NCI-H2196 treated with DMSO at 0.1 percent for 48 hours (cell line): ENCODE results near the gene FSIP1.
"Not testable (repeated sequence)": the region's sequence is repeated elsewhere in the genome, so short reads cannot be mapped to it uniquely, and the experiment has no call there.

Experiments used
- DNase-seq: peaks from one replicate; lab custom pipeline; 2025; ENCODE audit not compliant: unreplicated experiment; lab: John Stamatoyannopoulos, UW

Gene FSIP1

DNA sequence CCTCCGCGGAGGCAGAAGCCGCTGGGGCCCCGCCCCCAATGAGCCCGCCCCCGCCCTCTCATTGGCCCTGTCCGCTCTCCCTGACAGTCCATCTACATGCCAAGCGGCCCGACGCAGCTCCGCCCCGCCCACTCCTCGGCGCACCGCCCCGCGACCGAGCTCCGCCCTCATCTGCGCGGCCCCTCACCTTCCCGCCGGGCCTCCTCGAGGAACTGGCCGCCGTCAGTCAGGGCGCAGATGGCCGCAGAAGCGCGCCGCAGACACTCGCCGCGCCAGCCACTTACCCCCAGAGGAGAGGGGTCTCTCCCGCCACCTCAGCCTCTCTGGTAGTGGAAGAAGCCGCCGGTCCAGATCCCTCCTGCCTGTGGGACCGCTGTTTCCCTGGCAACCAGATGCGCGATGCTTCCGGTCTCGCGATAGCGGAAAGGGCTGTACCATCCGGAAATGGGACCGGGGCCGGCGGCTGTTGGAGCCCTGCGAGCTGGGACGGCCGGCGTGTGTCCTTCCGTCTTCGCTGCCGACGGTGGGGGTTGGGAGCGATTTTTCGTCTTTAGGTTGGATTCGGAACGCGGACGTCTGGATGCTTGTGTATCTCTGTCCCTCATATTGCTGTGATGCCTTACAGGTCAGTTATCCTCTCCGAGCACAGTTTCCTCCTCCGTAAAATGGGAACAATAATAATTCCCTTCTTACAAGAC lies at the start of gene FSIP1:
Gene FSIP1 (minus strand): TSS at position 401 of the 698 bp plus-strand sequence. CDS start 6,317 bp downstream, outside the sequence.
- DNase-seq = peak; percentile 63

DNA sequence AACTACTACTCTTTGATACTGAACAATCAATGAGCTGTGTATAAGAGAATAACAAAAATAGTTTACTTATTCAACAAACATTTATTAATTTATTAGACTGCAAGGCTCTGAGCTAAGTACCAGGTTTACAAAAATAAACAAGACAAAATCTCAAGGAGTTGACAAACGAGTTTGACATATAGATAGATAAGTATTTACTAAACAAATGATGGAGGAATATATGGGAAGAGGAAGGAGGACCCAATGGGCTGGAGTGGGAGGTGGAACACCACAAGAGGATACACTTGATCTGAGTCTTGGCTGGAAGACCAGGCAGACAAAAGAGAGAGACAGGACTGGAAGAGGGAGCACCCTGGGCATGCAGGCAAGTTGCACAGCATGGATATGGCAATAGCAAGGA lies 47.5 kb upstream of the FSIP1 start:
- no peak for DNase-seq

DNA sequence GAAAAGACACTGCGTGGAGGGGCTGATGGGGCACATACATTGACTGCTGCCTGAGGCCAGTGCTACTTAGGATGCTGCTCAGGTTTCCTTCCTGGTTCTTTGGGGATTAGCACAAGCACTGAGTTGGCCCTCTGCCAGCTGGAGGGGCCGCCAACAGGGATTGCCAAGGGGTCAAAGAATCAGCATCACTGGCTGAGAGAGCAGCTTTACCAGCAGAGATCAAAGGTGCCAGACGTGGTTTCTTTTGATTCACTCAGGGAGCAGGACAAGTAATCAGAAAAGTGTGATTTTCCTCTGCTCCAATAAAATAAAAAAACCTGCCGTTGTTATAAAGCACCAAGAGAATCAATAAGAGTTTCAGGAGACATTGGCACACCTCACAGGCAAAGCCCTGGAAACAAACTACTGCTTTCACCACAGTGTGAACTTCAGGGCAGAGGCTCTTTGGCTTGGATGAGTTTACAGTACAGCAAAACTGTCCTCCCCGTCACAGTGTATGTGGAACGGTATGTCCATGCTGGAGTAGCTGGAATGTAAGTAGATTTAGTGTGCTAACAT lies 45.8 kb upstream of the FSIP1 start:
- no peak for DNase-seq

DNA sequence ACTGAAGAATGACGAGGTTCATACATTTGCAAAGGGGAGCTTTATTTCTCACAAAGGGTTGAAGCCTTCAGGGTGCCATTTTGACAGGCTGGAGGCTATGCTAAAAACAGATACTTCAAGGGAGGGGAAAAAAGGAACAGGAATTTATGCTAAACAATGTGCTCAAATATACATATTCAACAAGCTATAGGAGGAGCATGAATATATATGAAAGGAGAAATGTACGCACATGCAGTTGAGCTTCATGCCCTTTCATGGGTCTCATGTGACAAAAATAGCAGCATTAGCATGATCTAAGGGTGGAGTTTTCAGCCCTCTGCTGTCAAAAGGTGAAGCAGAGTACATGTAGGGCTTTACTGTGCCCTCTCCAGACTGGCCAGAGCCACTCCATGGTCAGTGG lies 44.3 kb upstream of the FSIP1 start:
- DNase-seq = no peak

DNA sequence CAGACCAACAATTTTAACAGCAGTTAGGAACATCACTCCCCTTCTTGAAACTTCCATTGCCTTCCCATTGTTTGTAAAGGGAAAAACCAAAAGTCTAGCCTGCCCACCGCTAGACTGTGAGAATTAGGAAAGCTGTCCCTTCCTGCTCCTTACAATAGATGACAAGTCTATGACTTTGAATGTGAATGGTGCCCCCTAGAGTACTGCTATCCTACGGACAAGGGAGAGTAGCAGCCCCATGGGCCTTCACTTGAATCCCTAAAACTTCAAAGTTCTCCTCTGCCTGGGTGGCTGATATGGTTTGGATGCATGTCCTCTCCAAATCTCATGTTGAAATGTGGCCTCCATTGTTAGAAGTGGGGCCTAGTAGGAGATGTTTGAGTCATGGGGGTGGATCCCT lies 41.0 kb upstream of the FSIP1 start:
- DNase-seq = no peak

DNA sequence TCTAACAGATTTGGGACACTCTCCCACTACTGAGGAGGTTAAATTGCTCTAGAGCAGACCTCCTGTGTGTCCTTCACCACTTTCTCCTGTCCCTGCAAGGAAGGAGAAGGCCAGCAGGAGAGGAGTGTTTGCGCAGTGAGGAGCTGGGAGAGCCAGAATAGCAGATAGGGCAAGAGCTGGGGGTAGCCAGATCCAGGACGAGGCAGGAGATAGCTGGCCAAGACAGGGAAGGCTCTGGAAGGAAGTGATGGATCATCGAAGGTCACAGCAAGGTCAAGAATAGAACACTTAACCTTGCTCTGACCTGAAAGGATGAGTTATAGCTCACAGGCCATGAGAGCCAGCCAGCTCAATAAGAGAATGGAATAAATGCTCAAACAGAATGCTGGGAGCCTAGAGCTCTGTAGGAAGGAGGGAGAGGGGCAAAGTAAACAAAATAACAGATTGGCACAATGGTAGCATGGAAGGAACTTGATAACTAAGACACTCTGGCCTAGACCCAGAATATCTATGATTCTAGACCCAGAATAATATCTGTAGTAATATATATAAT lies 37.5 kb upstream of the FSIP1 start:
- no peak for DNase-seq

DNA sequence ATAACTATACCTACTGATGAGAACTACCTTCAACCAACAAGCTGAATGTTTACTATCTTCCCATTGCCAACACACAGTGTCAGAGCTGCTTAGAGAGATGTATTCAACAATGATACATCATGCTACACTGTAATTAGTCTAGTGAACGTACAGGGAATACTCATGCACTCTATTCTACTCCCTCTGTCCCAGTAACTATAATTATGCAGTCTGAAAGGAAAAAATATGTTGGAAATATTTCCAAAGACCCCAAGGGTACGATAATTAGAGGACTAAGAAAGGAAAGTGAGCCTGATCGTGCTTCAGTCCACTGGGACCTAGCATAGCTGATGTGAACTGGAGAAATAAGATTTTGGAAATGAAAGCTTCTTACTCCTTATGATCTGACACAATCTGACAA lies 36.9 kb upstream of the FSIP1 start:
- DNase-seq = no peak

DNA sequence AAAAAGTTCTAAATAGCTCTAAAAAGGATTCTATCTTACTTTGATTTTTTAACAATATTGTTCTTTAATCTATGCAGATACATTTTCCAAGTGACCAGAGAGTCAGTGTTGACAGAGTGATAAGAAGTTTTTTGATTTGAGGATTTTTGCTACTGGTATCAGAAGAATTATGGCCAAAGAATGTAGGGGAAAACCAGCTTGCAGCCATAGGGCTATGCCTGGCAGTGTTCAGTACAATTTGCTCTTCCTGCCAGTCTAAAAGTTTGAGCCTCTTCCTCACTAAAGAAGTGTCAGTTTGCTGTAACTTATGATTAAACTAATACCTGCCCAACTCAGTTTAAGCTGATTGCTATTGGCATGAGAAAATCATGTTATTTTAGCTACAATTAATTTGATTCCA lies 35.3 kb upstream of the FSIP1 start:
- DNase-seq = no peak

DNA sequence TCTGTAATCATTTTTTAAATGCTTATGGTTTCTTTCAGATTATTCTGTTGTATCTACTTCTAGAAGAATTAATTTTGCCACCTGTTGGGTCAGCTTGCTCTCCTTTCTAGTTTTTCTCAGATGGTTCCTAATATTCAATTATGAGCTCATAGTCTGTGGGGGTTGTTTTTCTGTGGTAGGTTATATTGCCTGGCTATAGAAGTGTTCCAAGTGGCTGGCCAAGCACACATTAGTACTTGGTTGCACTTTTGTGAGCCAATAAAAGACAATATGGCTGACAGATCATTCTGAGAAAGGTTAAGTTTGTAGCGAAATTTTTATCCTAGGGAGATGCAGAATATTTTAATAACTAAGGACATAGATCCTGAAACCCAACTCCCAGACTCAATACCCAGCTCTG lies 31.8 kb upstream of the FSIP1 start:
- DNase-seq = no peak

DNA sequence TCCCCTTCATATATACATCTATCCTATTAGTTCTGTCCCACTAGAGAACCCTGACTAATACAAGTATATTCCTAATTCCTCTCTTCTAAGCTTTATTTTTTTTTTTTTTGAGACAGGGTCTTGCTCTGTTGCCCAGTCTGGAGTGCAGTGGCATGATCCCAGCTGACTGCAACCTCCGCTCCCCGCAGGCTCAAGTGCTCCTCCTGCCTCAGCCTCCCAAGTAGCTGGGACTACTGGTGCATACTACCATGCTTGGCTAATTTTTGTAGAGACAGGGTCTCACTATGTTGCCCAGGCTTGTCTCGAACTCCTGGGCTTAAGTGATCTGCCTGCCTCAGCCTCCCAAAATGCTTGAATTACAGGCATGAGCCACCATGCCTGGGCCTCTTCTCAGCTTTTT lies 30.0 kb upstream of the FSIP1 start:
- DNase-seq = not testable (repeated sequence)

DNA sequence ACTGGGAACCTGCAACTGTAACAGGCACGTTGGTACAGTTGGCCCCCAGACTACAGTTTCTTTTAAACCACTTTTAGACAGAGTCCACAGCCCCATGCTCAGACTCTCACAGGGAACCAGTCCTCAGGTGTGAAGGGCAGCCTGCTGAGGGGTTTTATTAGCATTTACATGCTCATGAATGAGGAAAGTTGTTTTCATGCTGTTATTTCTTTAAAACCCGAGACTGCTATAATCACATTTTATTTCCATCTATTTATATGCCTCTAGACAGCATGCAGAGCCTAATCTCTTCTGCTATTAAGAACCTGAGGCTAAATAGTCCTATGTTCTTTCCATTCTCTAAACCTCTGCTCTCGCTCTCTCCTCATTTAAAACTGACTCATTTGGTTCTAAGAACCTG lies 26.3 kb upstream of the FSIP1 start:
- DNase-seq = no peak

DNA sequence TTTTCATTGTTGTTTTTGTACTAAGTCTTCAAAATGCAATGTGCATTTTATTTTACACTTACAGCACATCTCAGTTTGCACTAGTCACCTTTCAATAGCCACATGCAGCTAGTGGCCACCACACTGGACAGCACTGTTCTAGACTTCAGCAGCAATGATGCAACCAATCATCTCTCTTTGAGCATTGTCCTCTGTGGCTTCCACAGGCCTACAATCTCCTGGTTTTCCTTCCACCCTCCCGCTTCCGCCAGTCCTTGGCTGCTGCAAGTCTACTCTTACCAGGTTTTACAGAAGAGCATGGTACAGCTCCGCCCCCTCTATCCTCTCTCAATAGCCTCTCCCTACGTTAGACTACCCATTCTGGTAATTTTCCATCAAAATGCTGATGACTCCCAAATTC lies 25.1 kb upstream of the FSIP1 start:
- DNase-seq = no peak

DNA sequence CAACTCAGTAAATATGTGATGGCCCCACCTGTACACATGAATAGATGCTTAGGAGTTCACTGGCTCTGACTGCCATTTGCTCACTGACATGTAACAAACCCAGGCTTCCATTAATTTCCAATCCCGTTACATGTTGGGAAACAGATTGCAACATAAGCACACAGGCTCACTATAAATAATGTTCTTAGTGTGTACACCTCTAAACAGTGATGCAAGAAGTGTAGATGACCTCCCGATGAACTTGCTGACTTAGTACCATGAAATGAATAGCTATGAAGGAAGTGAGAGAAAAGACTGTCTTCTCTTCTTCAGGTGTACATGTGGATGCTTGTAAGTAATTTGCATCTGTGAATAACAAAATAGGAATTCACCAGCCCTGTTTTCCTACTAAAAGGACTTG lies 21.4 kb upstream of the FSIP1 start:
- DNase-seq = no peak

DNA sequence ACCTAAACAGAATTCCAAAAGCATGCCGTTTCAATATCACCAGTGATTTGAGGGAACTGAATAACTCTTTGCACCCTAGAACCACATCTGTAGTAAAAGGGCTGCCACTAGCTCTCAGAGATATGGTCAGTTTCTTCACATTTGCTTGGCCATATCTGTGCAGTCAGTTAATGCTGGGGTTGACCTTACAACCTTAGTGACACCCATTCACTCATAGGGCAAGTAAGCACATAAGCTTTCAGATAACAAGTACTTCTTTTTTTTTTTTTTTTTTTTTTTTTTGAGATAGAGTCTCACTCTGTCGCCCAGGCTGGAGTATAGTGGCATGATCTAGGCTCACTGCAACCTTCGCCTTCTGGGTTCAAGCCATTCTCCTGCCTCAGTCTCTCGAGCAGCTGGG lies 20.4 kb upstream of the FSIP1 start:
- DNase-seq = no peak

DNA sequence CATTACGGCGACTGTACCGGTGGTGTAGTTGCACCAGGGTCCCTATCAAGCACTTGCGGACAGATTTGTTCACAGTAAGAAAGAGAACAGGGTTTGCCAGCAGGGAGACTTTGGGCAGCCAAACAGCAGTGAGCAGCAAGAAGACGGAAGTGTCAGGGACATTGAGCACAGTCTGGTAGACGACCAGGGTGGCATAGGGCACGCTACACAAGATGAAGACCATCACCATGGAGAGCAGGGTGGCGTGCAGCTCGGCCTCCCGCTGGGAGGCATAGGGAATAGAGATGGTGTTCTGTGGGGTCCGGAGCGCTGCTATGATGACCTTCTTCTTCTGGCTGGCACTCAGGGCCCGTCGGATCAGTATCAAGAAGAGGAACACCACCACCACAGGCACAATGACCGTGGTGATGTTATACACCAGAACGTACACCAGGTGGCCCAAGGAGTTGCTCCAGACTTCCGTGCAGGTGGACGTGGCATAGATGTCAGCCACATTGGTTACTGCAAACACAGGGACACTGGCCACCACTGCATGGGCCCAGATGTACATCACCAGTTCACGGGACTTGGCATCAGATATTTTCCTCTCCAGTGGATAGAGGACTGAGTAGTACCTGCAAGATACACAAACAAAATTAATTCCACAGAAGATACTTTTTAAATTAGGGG lies 19.1 kb upstream of the FSIP1 start:
- no peak for DNase-seq

DNA sequence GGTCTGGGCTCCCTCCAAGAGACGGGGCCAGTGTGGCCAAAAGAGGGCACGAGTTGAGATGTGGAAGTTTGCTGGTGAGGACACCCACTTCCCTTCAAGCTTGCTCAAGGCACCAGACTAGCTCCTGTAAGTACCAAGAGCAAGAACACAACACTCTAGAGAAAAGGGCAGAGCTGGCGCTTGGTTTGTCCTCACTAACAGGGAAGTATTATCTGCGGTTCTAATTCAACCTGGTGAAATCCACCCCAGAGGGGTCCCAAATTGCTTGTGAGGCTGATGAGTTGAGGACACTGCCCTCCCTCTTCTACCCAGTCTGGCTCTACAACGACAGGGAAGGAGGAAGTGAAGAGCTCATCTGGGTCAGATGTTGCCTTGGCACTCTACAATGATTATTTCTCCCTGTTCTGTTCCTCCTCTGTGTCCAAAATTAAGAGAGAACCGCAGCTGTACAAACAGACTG lies 16.9 kb upstream of the FSIP1 start:
- no peak for DNase-seq

DNA sequence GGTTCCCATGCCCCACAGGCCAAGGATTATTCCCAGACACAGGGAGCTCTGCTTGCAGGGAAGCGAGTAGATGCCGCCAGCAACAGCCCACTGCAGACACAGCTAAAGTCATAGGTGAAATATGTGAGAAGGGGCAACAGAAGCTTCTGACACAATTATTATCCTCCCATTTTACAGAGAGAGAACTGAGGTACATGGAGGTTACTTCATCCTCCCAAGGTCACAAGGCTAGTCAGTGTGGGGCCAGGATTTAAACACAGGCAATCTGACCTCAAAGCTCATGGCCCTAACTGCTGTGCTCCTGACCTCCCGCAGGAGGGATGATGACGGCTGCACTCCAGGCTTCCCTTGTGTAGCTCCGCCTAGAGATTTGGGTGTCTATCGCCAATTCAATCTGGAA lies 15.7 kb upstream of the FSIP1 start:
- no peak for DNase-seq

DNA sequence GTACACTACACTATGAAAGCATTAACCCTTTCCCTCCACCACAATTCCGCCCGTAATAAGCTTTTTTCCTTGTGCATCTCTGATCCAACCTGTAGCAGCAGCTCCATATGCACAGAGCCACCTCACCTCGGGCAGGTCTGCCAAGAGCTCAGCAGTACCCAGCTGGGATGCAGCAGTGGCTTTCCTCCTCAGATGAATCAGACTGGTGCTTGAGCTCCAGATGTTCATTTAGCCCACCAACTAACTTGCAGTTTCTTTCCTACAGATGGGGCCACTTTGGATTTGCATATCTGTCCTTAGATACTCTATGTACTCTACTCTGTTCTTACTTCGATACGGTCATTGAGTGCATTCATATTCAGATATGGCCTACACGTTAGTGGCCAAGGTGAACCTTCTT lies 14.8 kb upstream of the FSIP1 start:
- no peak for DNase-seq

DNA sequence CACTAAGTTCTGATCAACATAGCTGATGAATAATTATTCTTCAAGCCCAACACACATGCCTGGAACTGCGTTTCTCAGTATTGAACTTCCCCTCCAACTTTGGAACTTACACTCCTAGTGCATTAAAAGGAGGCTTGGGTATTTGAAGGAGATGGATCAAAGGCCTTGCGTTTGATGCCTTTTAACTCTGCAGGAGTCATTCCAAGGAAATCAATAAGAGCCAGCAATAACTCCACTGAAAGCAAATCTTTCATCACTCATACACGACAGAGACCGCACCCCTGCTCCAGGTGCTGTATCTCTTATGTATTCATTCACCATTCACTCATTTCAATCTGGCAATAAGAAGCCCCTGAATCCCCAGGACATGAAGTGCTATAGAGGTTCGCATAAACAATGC lies 14.0 kb upstream of the FSIP1 start:
- DNase-seq = no peak

DNA sequence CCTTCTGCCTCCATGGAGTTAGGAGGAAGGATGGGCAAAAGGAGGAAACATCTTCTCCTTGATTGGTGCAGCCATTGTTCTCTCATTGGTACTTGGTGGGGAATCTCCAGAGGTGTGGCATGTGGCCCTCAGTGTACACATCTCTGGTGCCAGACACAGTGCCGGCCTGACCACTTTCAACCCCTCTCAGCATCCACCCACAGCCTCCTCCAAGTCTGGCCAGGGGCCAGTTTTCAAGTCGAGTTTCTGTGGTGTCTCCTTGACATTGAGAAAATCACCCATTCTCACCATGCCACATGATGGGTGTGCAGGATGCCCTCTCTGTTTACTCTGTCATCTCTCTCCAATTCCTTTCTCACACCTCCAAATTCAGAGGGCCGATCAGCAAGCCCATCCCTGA lies 12.8 kb upstream of the FSIP1 start:
- no peak for DNase-seq

DNA sequence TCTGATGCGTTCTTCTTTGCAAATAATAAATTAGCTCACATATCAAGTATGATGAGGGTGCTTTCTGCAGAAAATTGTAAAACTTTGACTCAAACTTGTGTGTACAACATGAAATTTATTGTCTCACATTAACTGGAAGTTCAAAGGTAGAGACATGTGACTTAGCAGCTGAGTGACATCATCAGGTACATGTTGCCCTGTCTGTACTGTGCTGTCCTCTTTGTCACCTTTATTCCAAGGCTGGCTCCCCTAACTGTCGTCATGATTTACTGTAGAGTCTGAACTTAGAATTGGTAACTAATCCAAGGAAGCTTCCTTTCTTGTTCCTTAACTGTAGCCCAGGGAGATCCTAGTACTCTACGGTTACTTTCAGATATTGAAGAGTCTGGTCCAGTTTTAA lies 12.3 kb upstream of the FSIP1 start:
- DNase-seq = no peak

DNA sequence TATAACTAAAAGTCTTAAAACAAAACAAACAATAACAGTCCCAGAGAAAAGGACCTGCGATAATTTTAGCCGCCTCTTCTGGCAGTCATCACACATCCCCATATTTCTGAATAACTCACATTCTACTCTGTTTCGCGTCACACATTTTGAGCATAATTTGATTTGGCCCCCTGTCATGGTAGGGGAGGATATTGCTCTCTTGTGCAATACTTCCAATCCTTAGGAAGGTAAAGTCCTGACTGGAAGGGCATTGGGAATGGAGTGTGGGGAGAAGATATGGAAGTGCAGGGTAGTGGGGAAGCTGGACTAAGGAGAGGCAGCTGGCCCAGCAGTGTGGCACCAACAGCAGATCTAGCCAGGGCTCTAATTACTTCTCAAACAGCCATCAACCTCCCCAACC lies 11.3 kb upstream of the FSIP1 start:
- DNase-seq = no peak
